Measurements from ENCODE around the gene HRH4.

HRH4 gene

GRCh38 chr18:24515721-24516120 lies 55.3 kb downstream of the HRH4 start:
- no peak overlapping the region for H3K4me3 ChIP-seq
- no peak for DNase-seq
- no peaks in the 10 kb centered on the region for H3K4me1 ChIP-seq
- H3K27ac ChIP-seq = no peak overlapping the region
- H3K36me3 ChIP-seq = no peaks in the 10 kb centered on the region
- H3K9me3 ChIP-seq = no peaks in the 10 kb centered on the region
- peaks cover 0 to 3% of the 10 kb centered on the region in 2 donors for H3K27me3 ChIP-seq
- intact Hi-C loops (cut with DNase I; ENCODE audit: low total_unique reads) = no loop called here
- TF ChIP-seq, protein P1, sequence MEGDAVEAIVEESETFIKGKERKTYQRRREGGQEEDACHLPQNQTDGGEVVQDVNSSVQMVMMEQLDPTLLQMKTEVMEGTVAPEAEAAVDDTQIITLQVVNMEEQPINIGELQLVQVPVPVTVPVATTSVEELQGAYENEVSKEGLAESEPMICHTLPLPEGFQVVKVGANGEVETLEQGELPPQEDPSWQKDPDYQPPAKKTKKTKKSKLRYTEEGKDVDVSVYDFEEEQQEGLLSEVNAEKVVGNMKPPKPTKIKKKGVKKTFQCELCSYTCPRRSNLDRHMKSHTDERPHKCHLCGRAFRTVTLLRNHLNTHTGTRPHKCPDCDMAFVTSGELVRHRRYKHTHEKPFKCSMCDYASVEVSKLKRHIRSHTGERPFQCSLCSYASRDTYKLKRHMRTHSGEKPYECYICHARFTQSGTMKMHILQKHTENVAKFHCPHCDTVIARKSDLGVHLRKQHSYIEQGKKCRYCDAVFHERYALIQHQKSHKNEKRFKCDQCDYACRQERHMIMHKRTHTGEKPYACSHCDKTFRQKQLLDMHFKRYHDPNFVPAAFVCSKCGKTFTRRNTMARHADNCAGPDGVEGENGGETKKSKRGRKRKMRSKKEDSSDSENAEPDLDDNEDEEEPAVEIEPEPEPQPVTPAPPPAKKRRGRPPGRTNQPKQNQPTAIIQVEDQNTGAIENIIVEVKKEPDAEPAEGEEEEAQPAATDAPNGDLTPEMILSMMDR (IDR thresholded peaks at IDR 0.05) = no peak

GRCh38 chr18:24516261-24516660 lies 55.8 kb downstream of the HRH4 start:
- Histone ChIP-seq H3K27ac (no peak overlapping the region), H3K27me3 (peaks cover 0 to 3% of the 10 kb centered on the region in 2 donors), H3K36me3 (no peaks in the 10 kb centered on the region), H3K4me1 (no peaks in the 10 kb centered on the region), H3K9me3 (no peaks in the 10 kb centered on the region), H3K4me3 (no peak overlapping the region)
- TF ChIP-seq, protein P1 (IDR thresholded peaks at IDR 0.05) = no peak
- intact Hi-C loops (cut with DNase I; ENCODE audit: low total_unique reads) = no loop called here
- no peak for DNase-seq

DNA sequence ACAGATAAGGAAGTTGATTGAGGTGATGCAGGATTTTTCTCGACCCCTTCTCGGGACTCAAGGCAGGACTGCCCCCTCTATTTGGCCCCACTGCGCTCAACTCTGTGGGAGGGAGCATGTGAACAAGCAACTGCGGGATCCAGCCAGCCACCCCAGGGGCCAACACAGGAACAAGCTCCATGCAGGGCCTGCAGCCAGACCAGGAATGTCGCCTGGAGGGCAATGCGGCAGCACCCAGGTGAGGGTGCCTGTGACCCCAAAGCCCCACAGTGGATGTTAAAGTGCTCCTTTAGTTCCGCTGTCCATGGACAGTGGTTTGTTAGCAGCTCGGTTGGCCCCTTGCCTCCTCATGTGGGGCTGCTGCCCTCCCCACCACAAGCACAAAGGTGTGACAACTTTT lies 57.1 kb downstream of the HRH4 start:
- H3K9me3 ChIP-seq = no peaks in the 10 kb centered on the region
- TF ChIP-seq, protein P1 (IDR thresholded peaks at IDR 0.05) = no peak
- no peak overlapping the region for H3K4me3 ChIP-seq
- intact Hi-C loops (cut with DNase I; ENCODE audit: low total_unique reads) = no loop called here
- no peaks in the 10 kb centered on the region for H3K4me1 ChIP-seq
- DNase-seq = no peak
- H3K27ac ChIP-seq = no peak overlapping the region
- H3K27me3 ChIP-seq = peaks cover 0 to 3% of the 10 kb centered on the region in 2 donors
- no peaks in the 10 kb centered on the region for H3K36me3 ChIP-seq

- no peaks in the 10 kb centered on the region for H3K36me3 ChIP-seq
- no peak for DNase-seq
- no peaks in the 10 kb centered on the region for H3K9me3 ChIP-seq
- TF ChIP-seq, protein P1 (IDR thresholded peaks at IDR 0.05) = no peak
- H3K27ac ChIP-seq = no peak overlapping the region
- no peak overlapping the region for H3K4me3 ChIP-seq
- H3K4me1 ChIP-seq = no peaks in the 10 kb centered on the region
- intact Hi-C loops (cut with DNase I; ENCODE audit: low total_unique reads) = no loop called here
- peaks cover 0 to 3% of the 10 kb centered on the region in 2 donors for H3K27me3 ChIP-seq
Measured at GRCh38 chr18:24518596-24518995, 58.2 kb downstream of the HRH4 start.
